22Rv1 (cell line): Measurements from ENCODE around the gene MPP3.

Experiments used
- H3K27ac ChIP-seq: fragments of 450-650 bp; 2 replicates; pipeline ENCODE4 v1.5.1; 2017
- CTCF ChIP-seq: fragments of 450-650 bp; IDR thresholded peaks from 2 replicates; pipeline ENCODE4 v1.5.1; 2017; ENCODE audit warnings: mild to moderate bottlenecking
- ZFX ChIP-seq: fragments of 450-650 bp; IDR thresholded peaks from 2 replicates; pipeline ENCODE4 v1.6.1; 2017; ENCODE audit warnings: antibody characterized with exemption, borderline replicate concordance

The MPP3 gene

DNA sequence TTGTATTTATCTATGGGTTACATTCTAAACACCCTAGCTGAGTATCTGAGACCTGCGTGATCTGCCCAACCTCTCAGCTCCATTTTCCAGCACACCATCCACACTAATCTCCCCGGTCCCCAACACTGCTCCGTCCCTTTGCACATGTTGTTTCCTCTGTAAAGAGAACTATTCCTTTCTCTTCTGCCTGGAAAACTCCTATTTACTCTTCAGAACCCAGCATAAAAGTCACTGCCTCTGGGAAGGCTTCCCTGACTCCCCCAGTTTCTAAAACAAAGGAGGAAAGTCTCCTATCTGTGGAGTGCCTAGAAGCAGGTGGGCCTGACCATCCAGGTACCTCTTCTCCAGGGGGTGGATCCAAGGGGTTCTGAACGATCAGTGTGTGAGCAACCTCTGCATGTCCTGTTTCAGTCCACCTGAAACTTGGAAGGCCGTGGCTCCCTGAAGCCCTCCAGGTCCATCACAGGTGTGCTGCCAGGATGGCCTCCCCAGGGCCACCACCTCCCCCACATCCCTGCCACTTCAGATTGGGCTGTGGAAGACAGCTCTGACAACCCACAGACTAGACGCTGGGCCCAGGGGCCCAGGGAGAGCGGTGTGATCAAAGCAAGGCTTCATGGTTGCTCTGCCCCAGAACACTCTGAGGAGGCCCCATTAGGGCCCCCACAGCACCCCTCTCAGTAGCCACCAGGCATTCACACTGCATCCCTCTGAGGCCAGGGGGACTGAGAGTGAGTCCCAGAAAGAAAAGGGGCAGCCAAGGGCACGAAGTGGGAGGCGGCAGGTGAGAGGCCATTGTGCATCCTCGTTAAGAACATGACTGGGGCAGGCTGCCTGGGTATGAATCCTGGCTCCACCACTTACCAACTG lies 20.3 kb downstream of the MPP3 start:
- no peak overlapping the region for H3K27ac ChIP-seq
- TF ChIP-seq ZFX, result no peak
- no peak for TF ChIP-seq CTCF

GRCh38 chr17:43810823-43811222 lies 22.1 kb downstream of the MPP3 start:
- TF ChIP-seq CTCF, result no peak
- TF ChIP-seq ZFX, result no peak
- no peak overlapping the region for H3K27ac ChIP-seq

DNA sequence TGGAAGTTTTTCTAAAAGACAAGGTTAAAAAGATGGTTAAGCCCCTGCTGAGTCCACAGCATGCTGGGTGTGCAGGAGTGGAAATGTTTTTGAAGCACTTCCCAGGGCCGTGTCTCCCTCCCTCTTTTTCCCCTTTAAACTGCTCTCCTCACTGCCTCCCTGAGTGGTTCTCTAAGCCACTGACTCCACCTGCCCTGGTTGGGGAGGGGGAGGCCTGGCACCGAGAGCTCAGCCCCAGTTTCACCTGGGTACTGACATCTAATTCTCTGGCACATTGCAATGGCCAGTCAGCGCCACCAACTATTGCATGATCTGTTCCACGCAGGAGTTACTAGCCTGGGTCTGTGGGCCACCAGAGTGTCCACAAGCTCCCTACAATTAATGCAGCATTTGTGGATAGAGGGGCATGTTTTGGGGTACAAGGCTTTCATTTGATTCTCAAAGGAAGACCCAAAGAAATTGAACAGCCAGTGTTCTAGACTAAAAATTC lies 22.7 kb downstream of the MPP3 start:
- H3K27ac ChIP-seq, result no peak overlapping the region
- no peak for TF ChIP-seq ZFX
- TF ChIP-seq CTCF, result no peak

DNA sequence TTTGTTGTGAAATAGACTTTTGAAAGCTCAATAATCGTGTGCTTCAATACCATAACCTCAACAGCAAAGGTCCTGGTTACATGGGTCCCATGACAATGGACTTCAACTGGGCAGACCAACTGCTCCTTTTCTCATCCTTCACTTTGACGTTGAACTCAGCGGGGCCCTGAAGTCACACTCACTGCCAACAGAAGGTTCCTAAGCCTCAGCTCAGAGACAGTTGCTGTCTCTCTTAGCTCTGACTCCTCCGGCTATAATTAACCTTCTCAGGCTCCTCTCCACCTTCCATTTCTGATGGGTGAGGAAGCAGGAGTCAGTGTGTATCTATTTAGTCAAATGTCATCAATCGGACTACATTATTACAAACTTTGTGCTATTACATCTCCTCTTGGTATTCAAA lies 23.8 kb downstream of the MPP3 start:
- no peak overlapping the region for H3K27ac ChIP-seq
- no peak for TF ChIP-seq CTCF
- no peak for TF ChIP-seq ZFX

DNA sequence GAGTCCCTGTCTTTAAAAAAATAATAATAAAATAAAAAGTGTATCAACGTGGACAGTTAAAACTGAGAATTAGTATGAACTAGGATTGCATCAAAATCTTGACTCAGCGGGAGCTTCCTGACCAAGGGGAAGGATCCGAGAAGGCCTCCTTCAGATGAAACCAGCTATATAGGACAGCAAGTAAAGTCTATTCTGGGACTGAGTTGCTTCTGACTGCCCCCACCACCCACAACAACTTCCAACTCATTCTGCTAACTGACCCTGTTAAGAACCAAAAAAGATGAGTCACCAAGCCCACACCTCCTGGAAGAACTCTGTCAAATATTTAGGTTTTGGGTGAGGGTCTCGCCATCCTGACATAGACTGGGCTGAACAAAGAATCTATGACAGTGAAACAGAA lies 24.9 kb downstream of the MPP3 start:
- H3K27ac ChIP-seq, result no peak overlapping the region
- TF ChIP-seq ZFX (no peak), CTCF (no peak)

GRCh38 chr17:43805117-43805516 lies 27.8 kb downstream of the MPP3 start:
- H3K27ac ChIP-seq, result no peak overlapping the region
- TF ChIP-seq CTCF, result no peak
- no peak for TF ChIP-seq ZFX

- H3K27ac ChIP-seq, result no peak overlapping the region
- TF ChIP-seq ZFX (no peak), CTCF (no peak)
These were observed 29.2 kb downstream of the MPP3 start for GRCh38 chr17:43803758-43804157.
